H1 (cell line): Measurements from ENCODE around the gene GRID2. TPM values are rescaled to one million over a fixed set of nuclear protein-coding genes. Genes with fewer than 3 reads are reported as not detected.
A peak's percentile ranks its signal among the peaks of the same experiment; 100 is the strongest.

Experiments used
- CHD7 ChIP-seq: fragments of 300-600 bp; sonication (generic); IDR thresholded peaks from 2 replicates; pipeline ENCODE4 v1.7.1; 2012; ENCODE audit warnings: low read length, moderate library complexity, mild to moderate bottlenecking, inconsistent platforms; ENCODE audit not compliant: insufficient replicate concordance
- SP2 ChIP-seq: IDR thresholded peaks from 2 replicates; pipeline ENCODE4 v1.6.1; 2012; ENCODE audit warnings: mild to moderate bottlenecking, low read length, inconsistent platforms
- polyA plus RNA-seq, 7 experiments: library from polyadenylated mRNA; depleted of rRNA in 3 of 7; stranded (reverse) in 5 of 7; unstranded in 2 of 7; fragments of >200 nt in 5 of 7; fragments of 200-250 nt in 2 of 7; gene quantifications; 1 replicate in 5 of 7; 2 replicates in 1 of 7; 4 replicates in 1 of 7; pipeline versions ENCODE4 v1.2.1 to v1.2.3, GENCODE V29; 2011 to 2013; ENCODE audit warnings: missing spikeins in 2 of 7, mixed read lengths in 2 of 7
- total RNA-seq: library from RNA; stranded (reverse); fragmentation: NEBNext Ultra II Directional; extraction: Animal tissue kit (Norgen Biotek cat#: 25700); gene quantifications from 2 replicates; pipeline ENCODE4 v1.2.1, GENCODE V29; 2021

GRID2 gene
- total and polyA plus RNA-seq, 2 of the 8 experiments (the other 6 are each of a cell fraction or from before 2014, with no cell fraction given): 31.1 to 81.9 TPM

GRCh38 chr4:93084599-93085305 is 781.0 kb downstream of the GRID2 start (continued):
- TF ChIP-seq CHD7 (peak; percentile 10), SP2 (no peak)
